Activated CD4-positive, CD25-positive, alpha-beta regulatory T cell treated with anti-CD3 and anti-CD28 coated beads, Interleukin-2, amount 50 U/mL, for 16 hours (primary cell): ENCODE results near the gene ZNF365.
"Not testable (repeated sequence)": the region's sequence is repeated elsewhere in the genome, so short reads cannot be mapped to it uniquely, and the experiment has no call there.

Experiments
- DNase-seq: peaks from one replicate; pipeline ENCODE4 v3.0.0-alpha.2; 2020; ENCODE audit warnings: low read depth, low spot score

Gene ZNF365, protein sequence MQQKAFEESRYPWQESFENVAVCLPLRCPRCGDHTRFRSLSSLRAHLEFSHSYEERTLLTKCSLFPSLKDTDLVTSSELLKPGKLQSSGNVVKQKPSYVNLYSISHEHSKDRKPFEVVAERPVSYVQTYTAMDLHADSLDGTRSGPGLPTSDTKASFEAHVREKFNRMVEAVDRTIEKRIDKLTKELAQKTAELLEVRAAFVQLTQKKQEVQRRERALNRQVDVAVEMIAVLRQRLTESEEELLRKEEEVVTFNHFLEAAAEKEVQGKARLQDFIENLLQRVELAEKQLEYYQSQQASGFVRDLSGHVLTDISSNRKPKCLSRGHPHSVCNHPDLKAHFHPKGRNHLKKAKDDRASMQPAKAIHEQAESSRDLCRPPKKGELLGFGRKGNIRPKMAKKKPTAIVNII

DNA sequence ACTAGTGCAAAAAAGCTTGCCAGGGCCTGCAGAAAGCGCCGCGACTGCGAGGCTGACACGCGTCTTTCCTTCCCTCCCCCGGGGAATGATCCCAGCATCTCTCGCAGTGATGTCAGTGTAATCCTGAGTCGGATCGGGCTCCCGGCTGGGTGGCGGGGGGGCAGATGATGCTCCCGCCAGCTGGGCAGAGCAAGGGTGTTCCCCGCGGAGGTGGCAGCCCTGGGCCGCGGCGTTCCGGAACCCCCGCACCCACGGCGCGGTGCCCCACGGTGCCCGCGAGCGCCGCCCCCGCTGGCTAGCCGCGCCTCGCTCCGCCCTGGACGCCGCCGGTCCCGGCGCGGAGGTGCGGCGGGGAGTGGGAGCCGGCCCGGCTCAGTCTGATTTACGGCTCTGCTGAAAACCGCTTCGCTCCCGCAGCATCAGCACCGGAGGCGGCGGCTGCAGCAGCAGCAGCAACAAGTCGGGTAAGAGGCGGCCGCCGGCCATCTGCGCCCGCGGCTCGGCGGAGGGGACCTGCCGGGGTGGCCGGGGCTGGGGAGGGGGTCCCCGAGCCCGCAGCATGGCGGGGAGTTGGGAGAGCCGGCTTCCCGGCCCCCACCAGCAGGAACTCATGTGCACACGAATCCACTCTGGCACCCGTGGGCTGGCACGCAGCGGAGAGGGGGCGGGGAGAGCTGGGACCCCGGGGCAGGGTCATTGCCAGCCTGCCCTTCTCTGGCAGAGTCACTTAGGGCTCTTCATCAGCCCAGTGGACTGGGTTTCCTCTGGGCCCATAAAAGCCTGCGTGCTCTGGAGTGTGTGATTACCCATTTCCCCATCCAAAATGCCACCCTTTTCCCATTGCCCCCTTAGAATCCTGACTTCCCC lies at the start of gene ZNF365:
Gene ZNF365 (plus strand): TSS at position 375 of the 867 bp plus-strand sequence. CDS start 1,825 bp downstream, outside the sequence.
- no peak for DNase-seq

GRCh38 chr10:62326176-62326575 lies 48.0 kb upstream of the ZNF365 start:
- DNase-seq = no peak

GRCh38 chr10:62327885-62328284 lies 46.3 kb upstream of the ZNF365 start:
- no peak for DNase-seq

DNA sequence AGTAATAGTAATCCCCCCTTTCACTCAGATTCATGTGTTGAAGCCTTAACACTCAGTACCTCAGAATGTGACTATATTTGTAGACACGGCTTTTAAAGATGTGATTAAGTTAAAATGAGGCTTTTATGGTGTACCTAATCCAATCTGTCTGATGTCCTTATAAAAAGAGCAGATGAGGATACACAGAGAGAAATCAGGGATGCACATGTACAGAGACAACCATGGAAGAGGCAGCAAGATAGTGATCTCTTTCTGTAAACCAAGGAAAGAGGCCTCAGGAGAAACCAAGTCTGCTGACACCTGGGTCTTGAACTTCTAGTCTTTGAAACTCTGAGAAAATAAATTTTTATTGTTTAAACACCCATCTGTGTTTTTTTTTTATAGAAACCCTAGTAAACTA lies 44.0 kb upstream of the ZNF365 start:
- no peak for DNase-seq

GRCh38 chr10:62332406-62332805 lies 41.8 kb upstream of the ZNF365 start:
- DNase-seq = no peak

DNA sequence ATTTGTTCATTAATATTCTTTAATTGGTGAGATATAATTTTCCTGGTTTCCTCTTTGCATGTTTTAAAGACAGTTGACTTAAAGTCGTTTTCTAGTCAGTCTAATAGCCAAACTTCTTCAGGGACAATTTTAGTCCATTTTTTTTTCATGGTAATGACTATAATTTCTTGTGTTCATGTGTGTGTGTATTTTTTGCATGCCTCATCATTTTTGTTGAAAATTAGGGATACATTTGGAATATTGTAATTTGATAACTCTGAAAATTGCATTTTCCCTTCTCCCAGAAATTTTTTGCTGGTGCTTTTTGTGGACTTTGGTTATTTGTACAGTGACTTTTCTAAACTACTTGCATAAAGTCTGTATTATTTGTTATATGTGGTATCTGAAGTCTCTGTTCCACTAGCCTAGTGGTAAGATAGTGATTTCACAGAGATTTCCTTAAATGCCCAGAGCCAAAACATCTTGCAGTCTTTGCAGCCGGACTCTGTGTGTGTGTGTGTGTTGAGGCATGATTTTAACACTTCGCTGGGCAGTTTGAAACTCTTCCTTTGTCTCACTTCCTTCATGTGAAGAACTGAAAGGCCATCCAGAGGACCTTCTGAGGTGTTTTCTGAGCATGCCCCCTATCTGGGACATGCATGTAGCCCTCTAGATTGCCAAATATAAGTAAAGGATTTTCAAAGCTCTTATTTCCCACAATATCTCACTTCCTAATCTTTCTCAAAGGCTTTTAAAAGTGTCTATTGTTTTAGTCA lies 40.9 kb upstream of the ZNF365 start:
- DNase-seq = no peak

GRCh38 chr10:62333988-62334682 lies 40.0 kb upstream of the ZNF365 start:
- DNase-seq = no peak

DNA sequence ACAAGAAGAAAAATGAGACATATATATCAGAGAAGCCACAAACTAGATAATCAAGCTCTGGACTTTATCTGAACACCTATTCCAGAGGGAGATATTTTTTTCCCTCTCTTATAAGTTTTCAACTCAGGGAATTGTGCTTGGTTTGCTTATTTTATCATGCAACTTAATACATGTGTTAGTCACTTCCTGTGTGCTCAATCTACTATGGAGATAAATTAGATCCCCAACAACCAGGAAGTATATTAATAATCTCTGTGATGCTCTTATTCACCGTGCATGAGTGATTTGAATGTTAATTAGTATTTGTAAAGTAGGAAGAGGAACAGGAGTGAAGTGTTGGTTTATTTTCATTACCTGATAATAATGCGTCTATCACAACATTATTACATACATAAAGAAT lies 38.8 kb upstream of the ZNF365 start:
- DNase-seq = no peak

DNA sequence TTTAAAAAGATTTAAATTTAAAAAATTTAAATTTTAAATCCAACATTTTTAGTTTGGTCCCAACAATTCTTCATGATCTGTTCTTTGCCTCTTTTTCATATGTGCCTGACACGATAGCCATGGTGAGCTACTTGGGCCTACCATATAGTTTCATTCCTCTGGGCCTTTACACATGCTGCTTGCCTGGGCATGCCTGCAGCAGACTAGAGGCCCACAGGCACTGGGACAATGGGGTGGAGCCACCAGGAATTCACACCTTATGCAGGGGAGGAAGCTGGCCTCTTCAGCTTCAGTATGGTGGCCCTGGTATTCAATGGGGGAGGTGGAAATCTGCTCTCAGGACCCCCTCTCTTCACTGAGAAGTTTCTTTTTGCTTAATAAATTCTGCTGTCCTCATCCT lies 37.8 kb upstream of the ZNF365 start:
- DNase-seq = no peak

DNA sequence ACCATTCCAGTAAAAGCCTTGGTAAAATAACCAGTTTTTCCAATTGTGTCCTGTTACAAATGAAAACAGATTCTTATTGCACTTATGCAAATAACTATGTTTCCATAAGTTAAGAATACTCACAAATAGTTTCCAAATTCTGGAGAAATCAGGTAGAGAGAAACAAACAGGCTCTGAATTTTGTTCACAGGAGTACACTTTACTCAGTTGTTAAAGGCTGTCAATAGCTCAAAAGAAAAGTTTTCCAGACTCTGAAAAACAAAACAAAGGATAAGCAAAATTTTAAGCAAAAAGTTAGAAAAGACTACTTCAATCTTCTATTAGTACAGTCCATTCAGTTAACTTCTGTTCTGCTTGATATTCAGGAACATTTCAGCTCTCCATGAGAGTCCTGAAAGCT lies 32.8 kb upstream of the ZNF365 start:
- DNase-seq = no peak

DNA sequence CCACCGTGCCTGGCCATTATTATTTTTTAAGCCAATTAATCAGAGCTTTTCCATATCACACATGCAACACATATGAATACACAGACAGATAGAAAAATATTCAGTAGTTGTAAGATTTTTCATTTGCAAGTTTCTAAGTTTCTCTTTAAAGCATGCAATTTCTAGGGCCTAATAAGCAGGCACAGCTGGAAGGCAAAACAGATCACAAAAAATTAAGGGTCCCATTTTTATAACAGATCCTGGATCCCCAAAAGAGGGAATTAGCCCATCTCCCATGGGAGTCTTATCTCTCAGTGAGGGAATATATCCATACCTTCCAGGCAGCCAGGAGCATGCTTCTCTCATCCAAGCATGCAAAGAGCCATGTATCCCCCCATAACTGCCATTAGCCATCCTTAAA lies 31.2 kb upstream of the ZNF365 start:
- no peak for DNase-seq

DNA sequence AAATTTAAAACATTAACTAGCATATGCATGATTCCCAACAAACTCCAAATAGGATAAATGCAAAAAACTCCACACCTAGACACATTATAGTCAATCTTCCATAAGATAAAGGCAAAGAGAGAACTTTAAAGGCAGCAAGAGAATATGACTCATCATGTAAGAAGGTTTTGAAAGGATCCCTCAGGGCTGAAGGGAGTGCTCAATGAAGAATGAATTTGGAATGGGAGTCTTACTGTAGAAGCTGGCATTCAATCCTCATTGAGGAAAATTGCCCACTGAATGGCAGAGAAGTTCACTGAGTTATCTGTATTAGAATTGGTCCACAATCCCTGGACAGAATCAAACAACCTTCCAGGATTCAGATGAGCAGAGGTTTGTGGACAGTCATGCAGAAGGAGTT lies 26.1 kb upstream of the ZNF365 start:
- DNase-seq = no peak

DNA sequence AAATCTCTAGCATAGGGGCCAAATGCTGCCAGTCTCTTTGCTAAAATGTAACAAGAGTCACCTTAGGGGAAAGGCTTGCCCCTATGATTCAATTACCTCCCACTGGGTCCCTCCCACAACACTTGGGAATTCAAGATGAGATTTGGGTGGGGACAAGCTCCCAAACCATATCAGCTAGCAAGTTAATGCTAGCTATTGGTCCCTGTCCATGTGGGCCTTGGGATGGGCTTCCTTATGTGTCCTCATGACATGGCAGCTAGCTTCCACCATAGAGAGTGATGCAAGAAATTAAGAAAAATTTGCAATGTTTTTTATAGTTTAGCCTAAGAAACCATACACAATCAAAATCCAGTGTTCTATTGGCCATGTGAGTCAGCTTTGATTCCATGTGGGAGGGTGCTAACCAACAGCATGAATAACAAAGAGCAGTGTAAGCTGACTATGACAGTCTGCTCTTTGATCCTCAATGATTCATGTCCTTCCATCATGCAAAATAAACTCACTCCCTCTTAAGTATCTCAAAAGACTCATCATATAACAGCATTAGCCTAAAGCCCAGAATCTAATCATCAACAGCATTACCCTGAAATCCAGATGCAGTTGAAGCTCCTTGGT lies 21.7 kb upstream of the ZNF365 start:
- no peak for DNase-seq

DNA sequence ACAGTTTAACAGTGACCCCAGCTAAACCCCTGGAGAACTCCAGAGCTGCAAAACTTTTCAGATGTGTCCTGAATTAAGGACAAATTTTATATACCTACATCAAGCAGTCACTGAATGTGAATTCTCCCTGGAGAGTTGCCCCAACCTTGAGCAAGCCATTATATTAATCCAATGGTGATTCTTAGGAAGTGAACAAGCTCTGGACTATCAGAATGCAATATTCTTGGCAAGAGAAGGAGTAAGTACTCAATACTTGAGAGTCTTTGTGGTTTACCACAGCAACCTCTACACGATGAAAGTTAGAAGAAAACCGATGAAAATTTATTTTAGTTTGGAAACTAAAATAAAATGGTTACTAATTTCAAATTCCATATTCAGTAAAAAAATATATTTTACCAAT lies 19.3 kb upstream of the ZNF365 start:
- no peak for DNase-seq

DNA sequence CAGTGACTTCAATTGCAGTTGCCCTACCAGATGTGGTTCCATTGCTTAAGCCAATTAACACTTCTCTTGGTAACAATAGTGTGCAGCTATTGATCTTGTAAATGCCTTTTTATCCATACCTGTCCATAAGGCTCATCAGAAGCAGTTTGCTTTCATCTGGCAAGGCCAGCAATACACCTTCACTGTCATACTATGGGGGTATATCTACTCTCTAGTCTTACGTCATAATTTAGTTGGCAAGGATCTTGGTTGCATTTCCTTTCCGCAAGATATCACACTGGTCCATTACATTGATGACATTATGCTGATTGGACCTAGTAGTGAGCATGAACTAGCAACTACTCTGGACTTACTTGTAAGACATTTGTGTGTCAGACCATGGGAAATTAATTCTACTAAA lies 17.7 kb upstream of the ZNF365 start:
- no peak for DNase-seq

GRCh38 chr10:62358151-62358550 lies 16.0 kb upstream of the ZNF365 start:
- DNase-seq = not testable (repeated sequence)

- DNase-seq = no peak
Measured at GRCh38 chr10:62373639-62373994, 552 bp upstream of the ZNF365 start.

- DNase-seq = no peak
Measured at GRCh38 chr10:62374862-62375710, 917 bp downstream of the ZNF365 start.

GRCh38 chr10:62376071-62377025 lies 2.2 kb downstream of the ZNF365 start:
- DNase-seq = no peak
